HG03159 (cell line): ENCODE measurements around the gene PNMA6E.

Experiments
- ATAC-seq: cut with Tn5 transposase; IDR thresholded peaks from one replicate; pipeline ENCODE4 v1.9.1; 2021; ENCODE audit warnings: mild to moderate bottlenecking, moderate library complexity; ENCODE audit not compliant: unreplicated experiment

PNMA6E gene

GRCh38 chrX:153365670-153366069 lies 35.5 kb downstream of the PNMA6E start:
- ATAC-seq = no peak

- no peak for ATAC-seq
Measured at GRCh38 chrX:153361781-153362397, 39.3 kb downstream of the PNMA6E start.

- ATAC-seq = no peak
Measured at GRCh38 chrX:153357877-153358276, 43.3 kb downstream of the PNMA6E start.

GRCh38 chrX:153353416-153353815 lies 47.7 kb downstream of the PNMA6E start:
- ATAC-seq = no peak

GRCh38 chrX:153352858-153353257 lies 48.3 kb downstream of the PNMA6E start:
- no peak for ATAC-seq

GRCh38 chrX:153351981-153352380 lies 49.2 kb downstream of the PNMA6E start:
- no peak for ATAC-seq

- ATAC-seq = no peak
Measured at GRCh38 chrX:153349952-153350351, 51.2 kb downstream of the PNMA6E start.

- no peak for ATAC-seq
Measured at GRCh38 chrX:153348421-153348820, 52.7 kb downstream of the PNMA6E start.

GRCh38 chrX:153347530-153347929 lies 53.6 kb downstream of the PNMA6E start:
- no peak for ATAC-seq
